Measurements from ENCODE around the gene GCLC. TPM values are rescaled to one million over a fixed set of nuclear protein-coding genes. Genes with fewer than 3 reads are reported as not detected.
A peak's percentile ranks its signal among the peaks of the same experiment; 100 is the strongest.

Gene GCLC
- total and polyA plus RNA-seq, 4 donors, result 13.2 to 40.0 (median 22.9) TPM

DNA sequence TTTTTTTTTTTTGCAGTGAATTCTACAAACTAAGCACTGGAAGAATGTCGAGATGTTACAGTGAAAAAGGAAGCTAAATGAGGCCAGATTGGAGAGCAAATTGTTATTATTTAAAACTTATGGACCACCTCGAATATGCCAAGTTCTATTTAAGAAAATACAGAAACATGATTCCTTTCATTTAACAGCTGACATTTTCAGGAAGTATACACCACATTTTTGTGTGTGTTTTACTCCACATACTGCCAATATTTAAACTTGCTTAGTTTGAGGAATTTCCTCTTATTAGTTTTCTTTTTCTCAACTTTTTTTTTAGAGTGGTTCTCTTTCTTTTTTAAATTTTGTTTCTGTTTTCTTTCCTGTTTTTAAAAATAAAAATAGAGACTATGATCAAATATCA is 37.0 kb upstream of the GCLC start:
- H3K9ac ChIP-seq (ENCODE audit: insufficient read depth in 1 of 2, low read length in 2 of 2), result peak overlapping the region in 1 of 2 donors; percentile 42
- no peaks in the 10 kb centered on the region for H3K9me3 ChIP-seq (ENCODE audit: control insufficient read depth in 4 of 4, insufficient read depth in 3 of 4, low read length in 3 of 4)
- 5 to 28% methylated on average over 2 of the region's 2 CpGs for WGBS, 2 donors
- TF ChIP-seq, protein P1, sequence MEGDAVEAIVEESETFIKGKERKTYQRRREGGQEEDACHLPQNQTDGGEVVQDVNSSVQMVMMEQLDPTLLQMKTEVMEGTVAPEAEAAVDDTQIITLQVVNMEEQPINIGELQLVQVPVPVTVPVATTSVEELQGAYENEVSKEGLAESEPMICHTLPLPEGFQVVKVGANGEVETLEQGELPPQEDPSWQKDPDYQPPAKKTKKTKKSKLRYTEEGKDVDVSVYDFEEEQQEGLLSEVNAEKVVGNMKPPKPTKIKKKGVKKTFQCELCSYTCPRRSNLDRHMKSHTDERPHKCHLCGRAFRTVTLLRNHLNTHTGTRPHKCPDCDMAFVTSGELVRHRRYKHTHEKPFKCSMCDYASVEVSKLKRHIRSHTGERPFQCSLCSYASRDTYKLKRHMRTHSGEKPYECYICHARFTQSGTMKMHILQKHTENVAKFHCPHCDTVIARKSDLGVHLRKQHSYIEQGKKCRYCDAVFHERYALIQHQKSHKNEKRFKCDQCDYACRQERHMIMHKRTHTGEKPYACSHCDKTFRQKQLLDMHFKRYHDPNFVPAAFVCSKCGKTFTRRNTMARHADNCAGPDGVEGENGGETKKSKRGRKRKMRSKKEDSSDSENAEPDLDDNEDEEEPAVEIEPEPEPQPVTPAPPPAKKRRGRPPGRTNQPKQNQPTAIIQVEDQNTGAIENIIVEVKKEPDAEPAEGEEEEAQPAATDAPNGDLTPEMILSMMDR (IDR thresholded peaks at IDR 0.05; ENCODE audit: control extremely low read depth, extremely low read depth), result no peak
- H3K4me3 ChIP-seq, result no peak overlapping the region
- DNase-seq (peak in 2 of 3 donors; percentile 83 to 88), ATAC-seq (ENCODE audit: insufficient read depth, low FRiP score) (no peak)
- H3K36me3 ChIP-seq (ENCODE audit: control insufficient read depth in 4 of 4, insufficient read depth in 4 of 4, low read length in 4 of 4), result no peaks in the 10 kb centered on the region
- peaks cover 0 to 34% (median 8%) of the 10 kb centered on the region in 5 donors for H3K4me1 ChIP-seq (ENCODE audit: control insufficient read depth in 5 of 5, insufficient read depth in 5 of 5, low read length in 5 of 5)
- no peak overlapping the region for H3K27ac ChIP-seq (ENCODE audit: low read depth in 1 of 2, low read length in 1 of 2)
- no peaks in the 10 kb centered on the region for H3K27me3 ChIP-seq (ENCODE audit: control insufficient read depth in 3 of 3, insufficient read depth in 3 of 3, low read length in 2 of 3)

DNA sequence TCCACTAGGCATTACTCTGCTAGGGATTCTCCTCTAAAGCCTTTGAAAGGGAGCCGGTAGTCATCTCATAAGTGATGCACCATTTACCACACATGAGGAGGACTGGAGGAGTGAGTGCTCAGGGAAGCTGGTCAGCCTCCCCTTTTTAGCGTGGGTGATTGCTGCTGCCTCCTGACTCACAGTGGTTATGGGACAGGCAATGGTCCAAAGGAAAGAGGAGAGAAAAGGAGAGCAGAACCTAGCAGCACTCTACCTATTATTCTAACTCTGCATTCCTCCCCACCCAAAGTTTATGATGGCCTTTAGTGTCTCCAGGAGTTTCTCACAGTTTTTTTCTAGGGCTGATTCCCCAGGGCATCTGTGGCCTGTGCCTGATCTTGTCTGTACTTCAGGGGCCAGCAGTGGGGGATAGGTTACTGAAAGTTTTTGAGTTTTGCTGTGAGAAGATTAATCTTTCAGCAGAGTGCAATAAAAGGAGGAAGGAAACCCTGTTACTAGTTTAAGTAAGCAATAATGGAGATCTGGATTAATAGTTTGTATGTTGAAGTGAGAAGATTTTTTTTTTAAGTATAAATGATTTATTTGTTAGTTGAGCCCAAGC is 36.4 kb upstream of the GCLC start:
- Histone ChIP-seq H3K9me3 (ENCODE audit: control insufficient read depth in 4 of 4, insufficient read depth in 3 of 4, low read length in 3 of 4) (no peaks in the 10 kb centered on the region), H3K36me3 (ENCODE audit: control insufficient read depth in 4 of 4, insufficient read depth in 4 of 4, low read length in 4 of 4) (no peaks in the 10 kb centered on the region), H3K27ac (ENCODE audit: low read depth in 1 of 2, low read length in 1 of 2) (no peak overlapping the region), H3K9ac (ENCODE audit: insufficient read depth in 1 of 2, low read length in 2 of 2) (no peak overlapping the region), H3K27me3 (ENCODE audit: control insufficient read depth in 3 of 3, insufficient read depth in 3 of 3, low read length in 2 of 3) (no peaks in the 10 kb centered on the region), H3K4me1 (ENCODE audit: control insufficient read depth in 5 of 5, insufficient read depth in 5 of 5, low read length in 5 of 5) (peaks cover 0 to 34% (median 8%) of the 10 kb centered on the region in 5 donors), H3K4me3 (no peak overlapping the region)
- TF ChIP-seq, protein P1 (IDR thresholded peaks at IDR 0.05; ENCODE audit: control extremely low read depth, extremely low read depth), result no peak
- ATAC-seq (ENCODE audit: insufficient read depth, low FRiP score) (no peak), DNase-seq (peak in 1 of 3 donors; percentile 47)
- WGBS, 2 donors, result 71 to 89% methylated on average over 2 of the region's 2 CpGs

DNA sequence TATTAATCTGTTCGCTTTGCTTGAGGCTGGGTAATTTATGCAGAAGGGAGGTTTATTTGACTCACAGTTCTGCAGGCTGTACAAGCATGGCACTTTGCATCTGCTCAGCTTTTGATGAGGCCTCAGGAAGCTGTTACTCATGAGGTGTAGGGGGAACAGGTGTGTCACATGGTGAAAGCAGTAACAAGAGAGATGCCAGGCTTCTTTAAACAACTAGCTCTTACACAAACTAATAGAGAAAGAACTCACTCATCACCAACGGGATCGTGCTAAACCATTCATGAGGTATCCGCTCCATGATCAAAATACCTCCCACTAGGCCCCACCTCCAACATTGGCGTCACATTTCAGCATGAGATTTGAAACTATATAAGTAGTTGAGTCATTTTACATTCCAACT is 34.4 kb upstream of the GCLC start:
- 88 to 95% methylated on average over 5 of the region's 5 CpGs for WGBS, 2 donors

More for the DNA sequence above, 34.4 kb upstream of the GCLC start:
- Histone ChIP-seq H3K4me1 (ENCODE audit: control insufficient read depth in 5 of 5, insufficient read depth in 5 of 5, low read length in 5 of 5) (peaks cover 0 to 29% (median 8%) of the 10 kb centered on the region in 5 donors), H3K36me3 (ENCODE audit: control insufficient read depth in 4 of 4, insufficient read depth in 4 of 4, low read length in 4 of 4) (no peaks in the 10 kb centered on the region), H3K9ac (ENCODE audit: insufficient read depth in 1 of 2, low read length in 2 of 2) (no peak overlapping the region), H3K27me3 (ENCODE audit: control insufficient read depth in 3 of 3, insufficient read depth in 3 of 3, low read length in 2 of 3) (no peaks in the 10 kb centered on the region), H3K4me3 (no peak overlapping the region), H3K27ac (ENCODE audit: low read depth in 1 of 2, low read length in 1 of 2) (no peak overlapping the region), H3K9me3 (ENCODE audit: control insufficient read depth in 4 of 4, insufficient read depth in 3 of 4, low read length in 3 of 4) (no peaks in the 10 kb centered on the region)
- ATAC-seq (ENCODE audit: insufficient read depth, low FRiP score), result no peak
- no peak for DNase-seq
- TF ChIP-seq, protein P1 (IDR thresholded peaks at IDR 0.05; ENCODE audit: control extremely low read depth, extremely low read depth), result no peak
